Mammary epithelial cell (primary cell): ENCODE measurements around the gene UBE4B.

Experiments used
- CTCF ChIP-seq, 2 donors: IDR thresholded peaks in 1 of 2; conservative IDR thresholded peaks in 1 of 2; 2 replicates each; pipeline ENCODE4 v1.5.1; 2011 to 2012; ENCODE audit warnings: inconsistent platforms in 2 of 2, low read length in 2 of 2, mild to moderate bottlenecking in 2 of 2, control low read depth in 1 of 2, low read depth in 1 of 2; ENCODE audit not compliant: insufficient read depth in 1 of 2; ENCODE audit errors: extremely low read depth in 1 of 2
- EZH2 ChIP-seq: IDR thresholded peaks from 2 replicates; pipeline ENCODE4 v1.6.1; 2012; ENCODE audit warnings: low read length, inconsistent platforms, borderline replicate concordance

DNA sequence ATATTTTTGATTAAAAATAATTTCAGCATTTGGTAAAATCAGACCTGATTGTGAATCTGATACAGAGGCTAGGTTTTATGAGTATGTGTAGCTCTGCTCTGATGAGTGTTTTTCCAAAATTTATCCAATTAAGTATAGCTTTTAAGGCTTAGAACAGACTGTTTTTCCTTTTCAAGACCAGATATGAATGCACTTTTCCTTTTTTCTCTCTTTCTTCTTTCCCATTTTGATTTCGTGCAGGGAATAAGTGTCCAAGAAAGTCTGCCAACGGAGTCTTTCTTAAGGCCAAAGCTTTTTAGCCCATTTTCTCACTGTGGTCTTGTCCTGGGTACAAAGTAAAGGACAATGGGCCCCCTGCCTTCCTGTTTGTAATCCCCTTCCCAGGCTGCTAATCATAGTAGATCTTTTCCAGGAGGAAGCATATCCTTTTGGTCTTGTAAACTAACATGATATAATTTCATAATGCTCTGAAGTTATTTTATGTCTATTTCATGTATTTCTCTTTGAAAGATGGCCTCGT, 180.5 kb downstream of the UBE4B start:
- TF ChIP-seq EZH2 (no peak), CTCF (conservative IDR thresholded peaks at IDR 0.05 in 1 of 2, IDR thresholded peaks at IDR 0.05 in 1 of 2; ENCODE audit: extremely low read depth in 1 of 2, insufficient read depth in 1 of 2, low read depth in 1 of 2, low read length in 2 of 2) (no peak)
